IMR-90 (cell line): Measurements from ENCODE around the gene BCL2L13. TPM values are rescaled to one million over a fixed set of nuclear protein-coding genes. Genes with fewer than 3 reads are reported as not detected.

Source experiments
- ATAC-seq: fragments of 200-7000 bp; cut with Tn5 transposase; 2 replicates; pipeline ENCODE4 v1.9.1; 2020; ENCODE audit warnings: low read depth, mild to moderate bottlenecking, moderate library complexity
- BruUV-seq: library from RNA; stranded (reverse); fragments of 400-500 nt; replicated peaks from 2 replicates; lab custom pipeline; 2021; lab: Mats Ljungman, UMichigan
- CTCF ChIA-PET: fragments of 300-600 bp; formaldehyde crosslinking; extraction: SDS; loops from one replicate; lab custom pipeline; 2021; ENCODE audit warnings: antibody characterized with exemption; lab: Yijun Ruan, JAX
- POLR2A ChIA-PET: fragments of 300-600 bp; sonication (Branson Sonifier 250); formaldehyde crosslinking; loops from one replicate; lab custom pipeline; 2022; ENCODE audit warnings: antibody characterized with exemption; ENCODE audit not compliant: unreplicated experiment; lab: Charles Lee
- DNase-seq: peaks from one replicate; pipeline ENCODE4 v3.0.0; 2013
- H2AFZ ChIP-seq: replicated peaks from 2 replicates; pipeline ENCODE3; 2013; ENCODE audit warnings: low read length, mild to moderate bottlenecking; ENCODE audit not compliant: poor library complexity
- H2AK5ac ChIP-seq: 2 replicates; pipeline ENCODE4 v1.6.1; 2013; ENCODE audit warnings: low read depth, low read length, inconsistent platforms
- H2AK9ac ChIP-seq: replicated peaks from 2 replicates; pipeline ENCODE3; 2013; ENCODE audit warnings: mild to moderate bottlenecking, low read depth, low read length, moderate library complexity; ENCODE audit not compliant: poor library complexity
- H2BK120ac ChIP-seq: 2 replicates; pipeline ENCODE4 v1.6.1; 2013; ENCODE audit warnings: low read depth, low read length, inconsistent platforms
- H2BK15ac ChIP-seq: 3 replicates; pipeline ENCODE4 v1.6.1; 2013; ENCODE audit warnings: low read depth, low read length, inconsistent platforms
- H2BK20ac ChIP-seq: 2 replicates; pipeline ENCODE4 v1.6.1; 2013; ENCODE audit warnings: low read depth, mild to moderate bottlenecking, inconsistent platforms, low read length, moderate library complexity
- H2BK5ac ChIP-seq: 2 replicates; pipeline ENCODE4 v1.6.1; 2013; ENCODE audit warnings: mild to moderate bottlenecking, low read depth, low read length, inconsistent platforms; ENCODE audit not compliant: poor library complexity, severe bottlenecking
- H3K14ac ChIP-seq: replicated peaks from 2 replicates; pipeline ENCODE4 v1.6.1; 2013; ENCODE audit warnings: low read depth, low read length, inconsistent platforms
- H3K18ac ChIP-seq: 2 replicates; pipeline ENCODE4 v1.6.1; 2013; ENCODE audit warnings: low read depth, low read length, control low read depth
- H3K23ac ChIP-seq: 2 replicates; pipeline ENCODE4 v1.6.1; 2013; ENCODE audit warnings: low read depth, low read length, inconsistent platforms
- H3K27ac ChIP-seq: 2 replicates; pipeline ENCODE4 v1.5.1; 2013; ENCODE audit warnings: mild to moderate bottlenecking, control low read depth, low read length; ENCODE audit not compliant: insufficient read depth
- H3K27me3 ChIP-seq: 2 replicates; pipeline ENCODE4 v1.6.1; 2013; ENCODE audit warnings: low read length; ENCODE audit not compliant: control insufficient read depth, insufficient read depth
- H3K36me3 ChIP-seq: 2 replicates; pipeline ENCODE4 v1.6.1; 2013; ENCODE audit warnings: low read length, mixed read lengths; ENCODE audit not compliant: control insufficient read depth, insufficient read depth
- H3K4ac ChIP-seq: 2 replicates; pipeline ENCODE4 v1.6.1; 2013; ENCODE audit warnings: low read depth, low read length, inconsistent platforms
- H3K4me1 ChIP-seq: 2 replicates; pipeline ENCODE4 v1.6.1; 2013; ENCODE audit warnings: low read length, mixed read lengths; ENCODE audit not compliant: control insufficient read depth, insufficient read depth
- H3K4me2 ChIP-seq: 2 replicates; pipeline ENCODE4 v1.6.1; 2013; ENCODE audit warnings: low read depth, mild to moderate bottlenecking, control low read depth, low read length, moderate library complexity
- H3K4me3 ChIP-seq: 2 replicates; pipeline ENCODE4 v1.5.1; 2013; ENCODE audit warnings: low read depth, mild to moderate bottlenecking, control low read depth, low read length, moderate library complexity; ENCODE audit not compliant: insufficient read depth
- H3K56ac ChIP-seq: 2 replicates; pipeline ENCODE4 v1.6.1; 2013; ENCODE audit warnings: low read length, inconsistent platforms; ENCODE audit not compliant: insufficient read depth; ENCODE audit errors: extremely low read depth
- H3K79me1 ChIP-seq, 2 experiments: 2 replicates each; pipeline ENCODE4 v1.6.1; 2013; ENCODE audit warnings: low read length in 2 of 2, inconsistent platforms in 1 of 2, low read depth in 1 of 2
- H3K9ac ChIP-seq: 2 replicates; pipeline ENCODE4 v1.6.1; 2013; ENCODE audit warnings: low read depth, low read length, control low read depth
- H3K9me1 ChIP-seq: 2 replicates; pipeline ENCODE4 v1.6.1; 2013; ENCODE audit warnings: low read length, inconsistent platforms; ENCODE audit not compliant: insufficient read depth
- H3K9me3 ChIP-seq: 2 replicates; pipeline ENCODE4 v1.6.1; 2013; ENCODE audit warnings: low read length; ENCODE audit not compliant: control insufficient read depth, insufficient read depth
- H4K20me1 ChIP-seq: 2 replicates; pipeline ENCODE4 v1.6.1; 2013; ENCODE audit warnings: low read length, inconsistent platforms; ENCODE audit not compliant: insufficient read depth
- H4K5ac ChIP-seq: 2 replicates; pipeline ENCODE4 v1.6.1; 2013; ENCODE audit warnings: mild to moderate bottlenecking, low read depth, low read length, control low read depth
- H4K8ac ChIP-seq, 2 experiments: 2 replicates each; pipeline ENCODE4 v1.6.1; 2013; ENCODE audit warnings: low read depth in 2 of 2, low read length in 2 of 2, control low read depth in 1 of 2, inconsistent platforms in 1 of 2
- H4K91ac ChIP-seq: 2 replicates; pipeline ENCODE4 v1.6.1; 2013; ENCODE audit warnings: low read depth, low read length, inconsistent platforms; ENCODE audit not compliant: insufficient read depth
- CEBPB ChIP-seq: IDR thresholded peaks from 2 replicates; pipeline ENCODE4 v1.6.1; 2012; ENCODE audit warnings: low read depth, low read length, improper control_type of control experiment
- FOS ChIP-seq: fragments of 150-350 bp; IDR thresholded peaks from 2 replicates; pipeline ENCODE4 v1.6.1; 2016; ENCODE audit warnings: low read depth, low read length
- MAFK ChIP-seq: IDR thresholded peaks from 2 replicates; pipeline ENCODE4 v1.6.1; 2012; ENCODE audit warnings: low read depth, low read length, improper control_type of control experiment
- MXI1 ChIP-seq: IDR thresholded peaks from 2 replicates; pipeline ENCODE4 v1.6.1; 2012; ENCODE audit warnings: low read depth, mild to moderate bottlenecking, low read length, moderate library complexity, borderline replicate concordance
- RAD21 ChIP-seq: IDR thresholded peaks from 2 replicates; pipeline ENCODE4 v1.6.1; 2012; ENCODE audit warnings: low read length, improper control_type of control experiment
- RFX5 ChIP-seq: IDR thresholded peaks from 2 replicates; pipeline ENCODE4 v1.8.0; 2012; ENCODE audit warnings: low read depth, mild to moderate bottlenecking, low read length, moderate library complexity
- SMC3 ChIP-seq: fragments of 150-350 bp; IDR thresholded peaks from 2 replicates; pipeline ENCODE4 v1.6.1; 2016; ENCODE audit warnings: low read depth, mild to moderate bottlenecking, antibody characterized with exemption, low read length, moderate library complexity
- USF2 ChIP-seq: fragments of 150-350 bp; IDR thresholded peaks from 2 replicates; pipeline ENCODE4 v1.6.1; 2017; ENCODE audit warnings: mild to moderate bottlenecking, antibody characterized with exemption, low read length, low read depth
- WGBS, 2 experiments: methylation state at CpG; one replicate each; pipeline versions ENCODE4 v1.1.5 to v1.1.7; 2013; ENCODE audit warnings: missing lambda C conversion rate in 2 of 2; ENCODE audit not compliant: insufficient read length in 1 of 2; ENCODE audit errors: extremely low coverage in 2 of 2; 5-methylcytosine and 5-hydroxymethylcytosine counted together
- dilution Hi-C: fragments of 300-500 bp; cut with HindIII; formaldehyde crosslinking; loops from one replicate; pipeline ENCODE4 v1.14.3; 2018; ENCODE audit warnings: low sequenced_read_pairs; ENCODE audit not compliant: unreplicated experiment
- in situ Hi-C: fragments of 300-500 bp; cut with MboI; formaldehyde crosslinking; loops from 3 replicates; pipeline ENCODE4 v1.14.3; 2019; ENCODE audit warnings: low sequenced_read_pairs, inconsistent platforms, mixed read lengths
- intact Hi-C: fragments of 100-400 bp; cut with micrococcal nuclease; formaldehyde crosslinking; loops from 2 replicates; pipeline ENCODE4 v1.10.0; 2022
- polyA plus RNA-seq, 3 experiments: library from polyadenylated mRNA; depleted of rRNA; stranded (reverse); fragments of >200 nt; gene quantifications; 2 replicates each; pipeline ENCODE4 v1.2.3, GENCODE V29; 2012; ENCODE audit warnings: low replicate concordance in 1 of 3
- total RNA-seq: library from RNA; depleted of rRNA; stranded (reverse); fragments of >200 nt; gene quantifications from 2 replicates; pipeline ENCODE4 v1.2.3, GENCODE V29; 2012
- TF ChIP-seq, protein P1 (sequence below): fragments of 150-350 bp; IDR thresholded peaks from 2 replicates; pipeline ENCODE4 v1.6.1; 2016; ENCODE audit warnings: low read depth, mild to moderate bottlenecking, low read length, moderate library complexity, borderline replicate concordance
- TF ChIP-seq, protein P2 (sequence below): conservative IDR thresholded peaks from 2 replicates; pipeline ENCODE4 v1.5.1; 2012; ENCODE audit warnings: mild to moderate bottlenecking, low read depth, low read length, improper control_type of control experiment

The BCL2L13 gene
- total and polyA plus RNA-seq, 2 of the 4 experiments (the other 2 are of a cell fraction): 42.6 to 86.7 TPM

GRCh38 chr22:17724241-17724640, 85.7 kb downstream of the BCL2L13 start:
- H2BK5ac ChIP-seq: peak overlapping the region; percentile 88
- no peak overlapping the region for H2AK9ac ChIP-seq
- H3K9me3 ChIP-seq: no peaks in the 10 kb centered on the region
- no peak overlapping the region for H3K4me2 ChIP-seq
- in situ Hi-C loops: loop anchor here (10.0 kb wide), 1 partner anchor 159 kb away; the partner anchor contains the start of gene SLC25A18
- H3K18ac ChIP-seq: no peak overlapping the region
- no peak overlapping the region for H3K4me3 ChIP-seq
- H2BK15ac ChIP-seq: 0 out of 3 replicates have a peak overlapping the region, but pooled peaks have one; percentile 1
- no peak overlapping the region for H2AFZ ChIP-seq
- H3K4me1 ChIP-seq: peaks cover 29% of the 10 kb centered on the region
- no peak overlapping the region for H4K5ac ChIP-seq
- H4K91ac ChIP-seq: no peak overlapping the region; the same call in 1 of the 2 replicates
- TF ChIP-seq, protein P1, sequence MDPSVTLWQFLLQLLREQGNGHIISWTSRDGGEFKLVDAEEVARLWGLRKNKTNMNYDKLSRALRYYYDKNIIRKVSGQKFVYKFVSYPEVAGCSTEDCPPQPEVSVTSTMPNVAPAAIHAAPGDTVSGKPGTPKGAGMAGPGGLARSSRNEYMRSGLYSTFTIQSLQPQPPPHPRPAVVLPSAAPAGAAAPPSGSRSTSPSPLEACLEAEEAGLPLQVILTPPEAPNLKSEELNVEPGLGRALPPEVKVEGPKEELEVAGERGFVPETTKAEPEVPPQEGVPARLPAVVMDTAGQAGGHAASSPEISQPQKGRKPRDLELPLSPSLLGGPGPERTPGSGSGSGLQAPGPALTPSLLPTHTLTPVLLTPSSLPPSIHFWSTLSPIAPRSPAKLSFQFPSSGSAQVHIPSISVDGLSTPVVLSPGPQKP: no peak
- TF ChIP-seq USF2 (no peak), MAFK (no peak), CEBPB (no peak), FOS (no peak), RAD21 (no peak), MXI1 (no peak), SMC3 (no peak), RFX5 (no peak)
- TF ChIP-seq, protein P2, sequence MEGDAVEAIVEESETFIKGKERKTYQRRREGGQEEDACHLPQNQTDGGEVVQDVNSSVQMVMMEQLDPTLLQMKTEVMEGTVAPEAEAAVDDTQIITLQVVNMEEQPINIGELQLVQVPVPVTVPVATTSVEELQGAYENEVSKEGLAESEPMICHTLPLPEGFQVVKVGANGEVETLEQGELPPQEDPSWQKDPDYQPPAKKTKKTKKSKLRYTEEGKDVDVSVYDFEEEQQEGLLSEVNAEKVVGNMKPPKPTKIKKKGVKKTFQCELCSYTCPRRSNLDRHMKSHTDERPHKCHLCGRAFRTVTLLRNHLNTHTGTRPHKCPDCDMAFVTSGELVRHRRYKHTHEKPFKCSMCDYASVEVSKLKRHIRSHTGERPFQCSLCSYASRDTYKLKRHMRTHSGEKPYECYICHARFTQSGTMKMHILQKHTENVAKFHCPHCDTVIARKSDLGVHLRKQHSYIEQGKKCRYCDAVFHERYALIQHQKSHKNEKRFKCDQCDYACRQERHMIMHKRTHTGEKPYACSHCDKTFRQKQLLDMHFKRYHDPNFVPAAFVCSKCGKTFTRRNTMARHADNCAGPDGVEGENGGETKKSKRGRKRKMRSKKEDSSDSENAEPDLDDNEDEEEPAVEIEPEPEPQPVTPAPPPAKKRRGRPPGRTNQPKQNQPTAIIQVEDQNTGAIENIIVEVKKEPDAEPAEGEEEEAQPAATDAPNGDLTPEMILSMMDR: no peak
- intact Hi-C loops: no loop called here
- no peak overlapping the region for H4K8ac ChIP-seq
- ChIA-PET POLR2A (no interaction called here), CTCF (interaction anchor here (1.1 kb wide), 1 partner anchor 118 kb away, joined by 4 read pairs; no protein-coding TSS in a partner anchor)
- dilution Hi-C loops: no loop called here
- H4K20me1 ChIP-seq: peaks cover 5% of the 10 kb centered on the region
- no peak overlapping the region for H2AK5ac ChIP-seq
- H3K27ac ChIP-seq: peak overlapping the region; percentile 37; the same call in 1 of the 2 replicates
- no CpG with 5 or more reads among the region's 5 CpGs for WGBS, 2 experiments
- no peak overlapping the region for H2BK120ac ChIP-seq
- ATAC-seq (no peak), DNase-seq (peak; percentile 38)
- no TSS peak for BruUV-seq
- H3K4ac ChIP-seq: no peak overlapping the region; the same call in 1 of the 2 replicates
- peaks cover 18 to 46% of the 10 kb centered on the region in 2 experiments for H3K79me1 ChIP-seq
- H3K14ac ChIP-seq: no peak overlapping the region
- H3K9me1 ChIP-seq: peaks cover 32% of the 10 kb centered on the region
- H3K9ac ChIP-seq: no peak overlapping the region
- no peak overlapping the region for H3K56ac ChIP-seq
- no peaks in the 10 kb centered on the region for H3K27me3 ChIP-seq
- H2BK20ac ChIP-seq: peak overlapping the region; percentile 69
- peaks cover 16% of the 10 kb centered on the region for H3K36me3 ChIP-seq
- H3K23ac ChIP-seq: no peak overlapping the region
